HG03575 (cell line): ENCODE results near the gene ANKMY1.
"Not testable (repeated sequence)": the region's sequence is repeated elsewhere in the genome, so short reads cannot be mapped to it uniquely, and the experiment has no call there.

Experiments
- ATAC-seq: cut with Tn5 transposase; IDR thresholded peaks from one replicate; pipeline ENCODE4 v1.9.1; 2021; ENCODE audit not compliant: unreplicated experiment, insufficient number of reproducible peaks, low FRiP score; ENCODE audit errors: extremely low read depth

The ANKMY1 gene

GRCh38 chr2:240561325-240561971 lies 3.7 kb upstream of the ANKMY1 start:
- no peak for ATAC-seq

GRCh38 chr2:240560480-240561324 lies 2.9 kb upstream of the ANKMY1 start:
- no peak for ATAC-seq

GRCh38 chr2:240560084-240560479 lies 2.3 kb upstream of the ANKMY1 start, which contains the start of gene DUSP28:
Gene DUSP28, plus strand, starts transcription at chr2:240560357. Its CDS starts 328 bp downstream, at chr2:240560685.
- ATAC-seq, result no peak

GRCh38 chr2:240559286-240559685 lies 1.5 kb upstream of the ANKMY1 start:
- ATAC-seq, result no peak

- ATAC-seq, result no peak
Observed at GRCh38 chr2:240558236-240558761, 511 bp upstream of the ANKMY1 start.

- ATAC-seq, result no peak
Observed at GRCh38 chr2:240557101-240557751, 562 bp downstream of the ANKMY1 start.

GRCh38 chr2:240556553-240557100 lies 1.2 kb downstream of the ANKMY1 start:
- no peak for ATAC-seq

- no peak for ATAC-seq
Observed at GRCh38 chr2:240555541-240556250, 2.1 kb downstream of the ANKMY1 start.

- no peak for ATAC-seq
Observed at GRCh38 chr2:240554767-240555493, 2.9 kb downstream of the ANKMY1 start.

GRCh38 chr2:240553956-240554480 lies 3.8 kb downstream of the ANKMY1 start:
- no peak for ATAC-seq

- ATAC-seq, result no peak
Observed at GRCh38 chr2:240551811-240552210, 6.0 kb downstream of the ANKMY1 start.

GRCh38 chr2:240551288-240551687 lies 6.5 kb downstream of the ANKMY1 start:
- ATAC-seq, result no peak

- no peak for ATAC-seq
Observed at GRCh38 chr2:240539906-240540305, 17.9 kb downstream of the ANKMY1 start.

GRCh38 chr2:240539101-240539500 lies 18.7 kb downstream of the ANKMY1 start:
- not testable (repeated sequence) for ATAC-seq

- no peak for ATAC-seq
Observed at GRCh38 chr2:240538031-240538780, 19.6 kb downstream of the ANKMY1 start.

GRCh38 chr2:240532031-240532775 lies 25.6 kb downstream of the ANKMY1 start:
- ATAC-seq, result no peak

- no peak for ATAC-seq
Observed at GRCh38 chr2:240531038-240531437, 26.8 kb downstream of the ANKMY1 start.
